ENCODE data around the gene KIF4A.

KIF4A gene

DNA sequence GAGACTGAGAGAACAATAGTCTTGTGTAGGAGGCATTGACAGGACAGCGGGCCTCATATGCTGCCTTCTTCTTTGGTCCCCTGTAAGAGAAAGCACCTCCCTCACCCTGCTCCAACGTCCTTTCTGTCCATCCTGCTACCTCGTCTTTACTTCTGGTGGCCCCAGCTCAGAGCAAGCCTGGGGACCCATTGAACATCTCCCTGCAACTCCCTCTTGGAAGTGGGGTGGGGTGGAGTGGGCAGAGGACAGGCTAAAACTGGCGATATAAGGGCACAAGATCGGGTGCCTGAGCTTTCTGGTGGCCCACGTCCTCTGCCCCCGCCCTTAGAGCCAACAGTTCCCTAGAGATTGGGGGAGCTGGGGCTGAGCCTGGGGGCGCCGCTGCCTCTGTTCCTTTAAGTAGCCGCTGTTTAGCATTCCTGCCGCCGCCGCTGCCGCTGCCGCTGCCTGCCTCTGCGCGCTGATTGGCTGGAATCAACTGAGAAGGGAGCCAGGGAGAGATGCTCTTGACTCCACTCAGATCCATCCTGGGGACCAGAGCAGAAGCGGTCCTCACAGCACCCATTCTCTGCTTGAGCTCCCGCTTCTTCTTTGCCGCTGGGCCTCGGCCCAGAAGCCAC lies 154.5 kb downstream of the KIF4A start, which contains the start of gene DLG3:
Gene DLG3 (plus strand): TSS at position 510 of the 620 bp plus-strand sequence. CDS start 367 bp downstream, outside the sequence.
- peak; percentile 71 for DNase-seq

- no peak for DNase-seq
Observed at GRCh38 chrX:70444946-70445656, 155.2 kb downstream of the KIF4A start.

GRCh38 chrX:70445951-70446350 lies 156.0 kb downstream of the KIF4A start:
- no peak for DNase-seq

DNA sequence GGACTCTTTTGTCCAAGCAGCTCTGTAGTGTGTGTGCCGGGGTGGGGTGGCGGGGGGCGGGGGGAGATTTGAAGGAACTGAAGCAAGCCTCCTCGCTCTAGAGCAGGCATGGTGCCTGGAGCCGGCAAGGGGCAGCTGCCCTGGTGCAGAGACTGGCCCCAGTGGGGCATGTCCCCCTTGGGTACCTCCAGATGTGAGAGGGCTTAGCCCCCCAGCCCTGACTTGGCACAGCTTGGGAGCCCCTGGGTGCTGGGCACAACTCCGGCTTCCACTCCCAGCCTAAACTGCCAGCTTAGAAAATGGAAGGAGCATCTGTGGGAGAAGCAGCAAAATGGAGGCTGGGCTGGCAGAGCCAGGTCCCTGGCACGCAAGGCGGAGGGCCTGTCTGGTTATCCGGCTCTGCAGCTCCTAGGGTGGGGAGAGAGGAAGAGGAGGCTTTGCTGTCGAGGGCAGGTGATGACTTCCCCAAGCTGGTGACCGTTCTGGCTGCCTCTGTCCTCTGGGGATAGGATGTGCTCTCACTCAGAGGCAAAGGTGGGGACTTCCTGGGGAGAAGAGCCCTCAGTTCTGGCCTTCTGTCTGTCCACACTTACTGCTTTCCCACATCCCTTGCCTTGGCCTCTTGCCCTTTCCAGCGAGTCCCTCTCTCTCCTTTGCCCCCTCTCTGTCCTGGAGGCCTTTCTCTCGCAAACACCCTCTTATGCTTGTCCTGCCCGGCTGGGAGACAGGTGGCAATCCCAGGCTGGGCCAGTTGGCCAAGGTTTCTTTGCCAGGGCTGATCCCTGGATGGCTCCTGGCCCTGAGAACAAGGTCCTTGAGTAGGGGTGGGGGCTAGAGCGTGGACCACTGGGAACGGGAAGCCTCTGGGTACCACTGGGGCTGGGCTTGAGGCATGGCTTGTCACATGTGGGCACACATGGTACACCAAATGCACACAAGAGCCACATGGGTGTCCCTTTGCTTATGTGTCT lies 156.8 kb downstream of the KIF4A start:
- no peak for DNase-seq

DNA sequence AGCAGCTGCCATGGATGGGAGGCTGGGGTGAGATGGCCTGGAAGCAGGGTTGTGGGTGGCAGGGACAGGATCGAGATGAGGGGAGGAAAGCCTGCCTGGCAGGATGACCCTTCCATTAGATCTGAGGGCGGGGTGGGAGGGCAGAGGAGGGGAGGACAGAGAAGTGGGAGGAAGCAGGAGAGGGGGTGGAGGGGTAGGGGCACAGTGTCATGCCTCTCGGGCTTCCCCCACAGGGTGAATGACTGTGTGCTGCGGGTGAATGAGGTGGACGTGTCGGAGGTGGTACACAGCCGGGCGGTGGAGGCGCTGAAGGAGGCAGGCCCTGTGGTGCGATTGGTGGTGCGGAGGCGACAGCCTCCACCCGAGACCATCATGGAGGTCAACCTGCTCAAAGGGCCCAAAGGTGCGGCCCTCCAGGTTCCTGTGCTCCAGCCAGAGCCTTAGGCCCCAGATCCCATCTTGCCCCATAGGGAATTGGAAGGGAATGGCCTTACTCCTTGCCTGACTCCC lies 159.6 kb downstream of the KIF4A start:
- DNase-seq: no peak

DNA sequence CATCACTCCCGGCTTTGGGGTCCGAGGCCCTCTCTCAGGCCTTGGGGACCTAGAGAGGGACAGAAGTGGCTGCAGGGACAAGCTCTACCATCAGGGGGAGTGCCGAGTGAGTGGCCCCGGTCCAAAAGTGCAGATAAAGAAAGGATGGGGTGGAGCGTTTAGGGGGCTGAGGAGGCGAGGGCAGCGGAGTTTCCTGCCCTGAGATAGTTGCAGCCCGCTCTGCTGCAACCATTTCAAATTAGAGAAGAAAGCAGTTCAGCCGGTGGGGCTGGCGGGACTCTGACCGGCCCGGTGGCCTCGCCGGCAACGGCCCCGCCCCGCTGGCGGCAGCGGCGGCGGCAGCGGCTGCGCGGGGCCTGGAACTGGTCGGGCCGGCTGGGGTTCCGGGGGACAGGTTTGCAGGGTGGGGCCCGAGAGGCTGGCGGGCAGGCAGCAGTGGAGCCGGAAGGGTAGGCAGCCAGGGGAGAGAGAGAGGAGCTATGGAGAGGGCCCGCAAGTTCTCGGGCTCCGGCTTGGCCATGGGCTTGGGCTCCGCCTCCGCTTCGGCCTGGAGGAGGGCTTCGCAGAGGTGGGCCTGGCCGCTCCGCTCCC lies 162.3 kb downstream of the KIF4A start:
- peak; percentile 31 for DNase-seq

- no peak for DNase-seq
Observed at GRCh38 chrX:70453024-70453618, 163.2 kb downstream of the KIF4A start.

DNA sequence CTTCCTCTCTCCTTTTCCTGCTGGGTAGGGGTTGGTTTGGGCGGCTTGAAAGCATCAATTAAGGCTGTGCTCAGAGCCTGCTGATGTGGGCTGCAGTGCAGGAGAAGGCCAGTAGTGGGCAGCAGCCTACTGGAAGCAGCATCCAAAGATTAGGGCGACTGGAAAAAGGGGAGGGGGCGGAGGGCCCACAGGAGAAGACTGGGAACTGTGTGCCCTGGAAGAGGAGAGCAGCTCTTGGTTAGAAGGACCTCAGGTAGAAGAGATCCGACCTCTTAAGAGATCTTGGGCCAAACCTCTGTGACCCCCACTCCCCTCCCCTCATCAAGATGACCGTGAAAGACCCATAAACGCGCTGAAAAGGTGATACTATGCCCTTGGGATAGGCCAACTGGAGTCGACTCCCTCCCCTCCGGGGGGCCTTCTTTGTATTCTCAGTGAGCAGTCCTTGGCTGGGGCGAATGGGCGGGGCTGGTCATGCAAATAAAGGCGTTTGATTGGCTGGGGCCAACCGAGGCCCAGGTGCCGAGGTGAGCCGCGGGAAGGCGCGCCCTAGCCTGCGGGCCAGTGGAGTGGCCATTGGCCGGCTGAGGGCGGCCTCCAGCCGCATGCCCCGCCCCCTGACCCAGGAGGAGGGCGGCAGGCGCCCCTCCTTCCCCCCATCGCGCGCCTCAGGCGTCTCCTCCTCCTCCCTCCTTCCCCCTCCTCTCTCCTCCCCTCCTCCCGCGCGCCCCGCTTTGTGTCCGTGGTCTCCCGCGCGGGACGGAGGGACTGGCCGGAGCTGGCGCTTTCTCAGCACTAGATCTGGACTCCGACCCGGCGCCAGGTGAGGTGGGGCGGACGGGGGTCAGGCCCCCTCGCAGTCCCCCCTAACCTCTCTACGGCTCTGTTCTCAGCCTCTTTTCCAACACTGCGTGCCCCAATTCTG lies 164.8 kb downstream of the KIF4A start:
- no peak for DNase-seq

- no peak for DNase-seq
Observed at GRCh38 chrX:70455366-70456202, 165.7 kb downstream of the KIF4A start.

DNA sequence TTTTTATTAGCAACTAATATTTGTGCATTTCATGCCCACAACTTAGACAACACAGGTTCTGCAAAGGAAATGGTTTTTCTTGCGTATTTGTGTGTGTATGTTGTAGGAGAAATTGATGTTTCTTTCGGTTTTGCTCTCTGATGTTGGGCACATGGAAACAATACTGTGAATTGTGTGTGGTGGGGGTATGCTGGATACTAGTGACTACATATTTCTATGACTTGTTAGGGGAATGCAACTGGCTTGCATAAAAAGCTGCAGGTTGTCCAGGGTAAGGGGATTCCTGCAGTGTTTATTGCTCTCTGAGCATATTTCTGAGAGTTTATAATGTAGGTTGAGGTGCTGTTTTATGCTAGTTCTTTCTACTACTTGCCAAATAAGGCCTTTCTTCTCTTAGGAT lies 166.4 kb downstream of the KIF4A start:
- no peak for DNase-seq

GRCh38 chrX:70461026-70461425 lies 171.1 kb downstream of the KIF4A start:
- DNase-seq: no peak

- DNase-seq: no peak
Observed at GRCh38 chrX:70464051-70464450, 174.1 kb downstream of the KIF4A start.

- DNase-seq: no peak
Observed at GRCh38 chrX:70466968-70467367, 177.1 kb downstream of the KIF4A start.

GRCh38 chrX:70468709-70469108 lies 178.8 kb downstream of the KIF4A start:
- DNase-seq: no peak
